Neural progenitor cell (in vitro differentiated cells): ENCODE measurements around the gene UBA1. TPM values are rescaled to one million over a fixed set of nuclear protein-coding genes. Genes with fewer than 3 reads are reported as not detected.

Experiments used
- DNase-seq: peaks from one replicate; pipeline ENCODE4 v3.0.0-alpha.2; 2016; ENCODE audit warnings: low spot score
- H2AFZ ChIP-seq: fragments of 200-600 bp; sonication (generic); replicated peaks from 2 replicates; pipeline ENCODE4 v1.6.1; 2016; ENCODE audit warnings: antibody characterized with exemption
- H3F3A ChIP-seq: fragments of 200-600 bp; sonication (generic); 2 replicates; pipeline ENCODE4 v1.6.1; 2016; ENCODE audit warnings: antibody characterized with exemption, low read depth
- H3K27ac ChIP-seq: fragments of 200-600 bp; sonication (generic); 2 replicates; pipeline ENCODE4 v1.5.1; 2016; ENCODE audit warnings: mild to moderate bottlenecking
- H3K27me3 ChIP-seq: fragments of 200-600 bp; sonication (generic); 2 replicates; pipeline ENCODE4 v1.6.1; 2016; ENCODE audit warnings: mild to moderate bottlenecking, moderate library complexity
- H3K36me3 ChIP-seq: fragments of 200-600 bp; sonication (generic); 2 replicates; pipeline ENCODE4 v1.5.1; 2016
- H3K4me1 ChIP-seq: fragments of 200-600 bp; sonication (generic); 2 replicates; pipeline ENCODE4 v1.6.1; 2016; ENCODE audit warnings: mixed run types
- H3K4me2 ChIP-seq: fragments of 200-600 bp; sonication (generic); 2 replicates; pipeline ENCODE4 v1.6.1; 2016
- H3K4me3 ChIP-seq: fragments of 200-600 bp; sonication (generic); 2 replicates; pipeline ENCODE4 v1.5.1; 2016
- H3K79me2 ChIP-seq: fragments of 200-600 bp; sonication (generic); 2 replicates; pipeline ENCODE4 v1.6.1; 2016; ENCODE audit warnings: low read depth
- H3K9ac ChIP-seq: fragments of 200-600 bp; sonication (generic); 2 replicates; pipeline ENCODE4 v1.6.1; 2016
- H3K9me3 ChIP-seq: fragments of 200-600 bp; sonication (generic); 2 replicates; pipeline ENCODE4 v1.5.1; 2016; ENCODE audit warnings: low read depth
- H4K20me1 ChIP-seq: fragments of 200-600 bp; sonication (generic); 2 replicates; pipeline ENCODE4 v1.6.1; 2016; ENCODE audit warnings: low read depth
- H3K27ac Mint-ChIP-seq: 3 replicates; pipeline ENCODE4 v1.8.0; 2021; ENCODE audit warnings: mixed read lengths
- H3K27me3 Mint-ChIP-seq: 2 replicates; pipeline ENCODE4 v1.8.0; 2022; ENCODE audit warnings: low read depth, mild to moderate bottlenecking, inconsistent platforms, moderate library complexity, mixed read lengths; ENCODE audit not compliant: insufficient read depth
- H3K36me3 Mint-ChIP-seq: 3 replicates; pipeline ENCODE4 v1.8.0; 2021; ENCODE audit warnings: mixed read lengths
- H3K4me1 Mint-ChIP-seq: 3 replicates; pipeline ENCODE4 v1.8.0; 2021; ENCODE audit warnings: mixed read lengths
- H3K4me3 Mint-ChIP-seq: 3 replicates; pipeline ENCODE4 v1.8.0; 2021; ENCODE audit warnings: mild to moderate bottlenecking, moderate library complexity, mixed read lengths
- H3K9me3 Mint-ChIP-seq: 3 replicates; pipeline ENCODE4 v1.8.0; 2020; ENCODE audit warnings: mixed read lengths
- CTCF ChIP-seq: fragments of 200-600 bp; sonication (generic); IDR thresholded peaks from 2 replicates; pipeline ENCODE4 v1.5.1; 2017; ENCODE audit warnings: antibody characterized with exemption, mild to moderate bottlenecking
- EZH2 ChIP-seq: fragments of 200-600 bp; sonication (generic); IDR thresholded peaks from 2 replicates; pipeline ENCODE4 v1.6.1; 2017; ENCODE audit warnings: antibody characterized with exemption, mild to moderate bottlenecking, moderate library complexity
- EZH2phosphoT487 ChIP-seq: fragments of 200-600 bp; sonication (generic); IDR thresholded peaks from 2 replicates; pipeline ENCODE4 v1.6.1; 2017; ENCODE audit warnings: antibody characterized with exemption
- total RNA-seq: library from RNA; depleted of rRNA; stranded (reverse); fragments of >200 nt; gene quantifications from 2 replicates; pipeline ENCODE4 v1.2.3, GENCODE V29; 2015; ENCODE audit warnings: low replicate concordance

Gene UBA1
- total RNA-seq, 1 donor from 2014 or later, result 291 TPM

GRCh38 chrX:47202316-47202715 lies 8.7 kb downstream of the UBA1 start:
- Histone ChIP-seq H3F3A (peaks cover 10% of the 10 kb centered on the region), H3K4me2 (no peak overlapping the region), H3K36me3 (peaks cover 18% of the 10 kb centered on the region), H3K27me3 (no peaks in the 10 kb centered on the region), H3K9me3 (no peaks in the 10 kb centered on the region), H3K9ac (no peak overlapping the region), H3K27ac (no peak overlapping the region), H4K20me1 (peaks cover 60% of the 10 kb centered on the region), H3K4me1 (peaks cover 9% of the 10 kb centered on the region), H3K4me3 (no peak overlapping the region), H2AFZ (no peak overlapping the region), H3K79me2 (peaks cover 55% of the 10 kb centered on the region)
- no peak overlapping the region for H3K4me3 Mint-ChIP-seq
- TF ChIP-seq EZH2phosphoT487 (no peak), CTCF (no peak), EZH2 (no peak)
- H3K9me3 Mint-ChIP-seq, result no peaks in the 10 kb centered on the region
- H3K27ac Mint-ChIP-seq, result no peak overlapping the region
- H3K36me3 Mint-ChIP-seq, result peaks cover 69% of the 10 kb centered on the region
- H3K4me1 Mint-ChIP-seq, result peaks cover 12% of the 10 kb centered on the region
- peaks cover 6% of the 10 kb centered on the region for H3K27me3 Mint-ChIP-seq
- no peak for DNase-seq

- peaks cover 55% of the 10 kb centered on the region for H4K20me1 ChIP-seq
- H3K4me3 Mint-ChIP-seq, result no peak overlapping the region
These were observed 9.2 kb downstream of the UBA1 start for GRCh38 chrX:47202877-47203276.

GRCh38 chrX:47204970-47205369 lies 11.3 kb downstream of the UBA1 start:
- TF ChIP-seq EZH2phosphoT487, result no peak
- peak; percentile 19 for TF ChIP-seq CTCF
- H3K36me3 Mint-ChIP-seq, result peaks cover 58% of the 10 kb centered on the region

More at GRCh38 chrX:47202877-47203276, 9.2 kb downstream of the UBA1 start:
- H3K9ac ChIP-seq, result no peak overlapping the region
- H3K27ac ChIP-seq, result no peak overlapping the region
- Mint-ChIP-seq H3K4me1 (peaks cover 6% of the 10 kb centered on the region), H3K9me3 (no peaks in the 10 kb centered on the region), H3K27ac (no peak overlapping the region), H3K27me3 (peaks cover 6% of the 10 kb centered on the region), H3K36me3 (peaks cover 68% of the 10 kb centered on the region)
- peaks cover 3% of the 10 kb centered on the region for H3K4me1 ChIP-seq
- H3F3A ChIP-seq, result peaks cover 12% of the 10 kb centered on the region
- no peak overlapping the region for H3K4me3 ChIP-seq
- no peak overlapping the region for H3K4me2 ChIP-seq
- H3K36me3 ChIP-seq, result peaks cover 19% of the 10 kb centered on the region
- no peaks in the 10 kb centered on the region for H3K27me3 ChIP-seq
- TF ChIP-seq CTCF, result no peak
- no peak for TF ChIP-seq EZH2
- no peak for TF ChIP-seq EZH2phosphoT487
- DNase-seq, result no peak
- H3K9me3 ChIP-seq, result no peaks in the 10 kb centered on the region
- H2AFZ ChIP-seq, result no peak overlapping the region
- peaks cover 50% of the 10 kb centered on the region for H3K79me2 ChIP-seq

More at GRCh38 chrX:47204970-47205369, 11.3 kb downstream of the UBA1 start:
- H3K4me1 Mint-ChIP-seq, result no peaks in the 10 kb centered on the region
- H3K4me3 Mint-ChIP-seq, result no peak overlapping the region
- Histone ChIP-seq H3K4me3 (no peak overlapping the region), H3K9ac (no peak overlapping the region), H3K27ac (no peak overlapping the region), H3K27me3 (no peaks in the 10 kb centered on the region), H3K4me1 (no peaks in the 10 kb centered on the region), H3K36me3 (peaks cover 12% of the 10 kb centered on the region), H3K9me3 (no peaks in the 10 kb centered on the region), H4K20me1 (peaks cover 41% of the 10 kb centered on the region), H2AFZ (no peak overlapping the region), H3K79me2 (peaks cover 41% of the 10 kb centered on the region), H3F3A (peaks cover 12% of the 10 kb centered on the region), H3K4me2 (no peak overlapping the region)
- peak; percentile 39 for DNase-seq
- no peaks in the 10 kb centered on the region for H3K9me3 Mint-ChIP-seq
- peaks cover 6% of the 10 kb centered on the region for H3K27me3 Mint-ChIP-seq
- H3K27ac Mint-ChIP-seq, result no peak overlapping the region
